ENCODE measurements around the gene DAPK1. TPM values are rescaled to one million over a fixed set of nuclear protein-coding genes. Genes with fewer than 3 reads are reported as not detected.
A peak's percentile ranks its signal among the peaks of the same experiment; 100 is the strongest.

DAPK1 gene
- total RNA-seq, 1 donor from 2014 or later: 66.0 TPM

DNA sequence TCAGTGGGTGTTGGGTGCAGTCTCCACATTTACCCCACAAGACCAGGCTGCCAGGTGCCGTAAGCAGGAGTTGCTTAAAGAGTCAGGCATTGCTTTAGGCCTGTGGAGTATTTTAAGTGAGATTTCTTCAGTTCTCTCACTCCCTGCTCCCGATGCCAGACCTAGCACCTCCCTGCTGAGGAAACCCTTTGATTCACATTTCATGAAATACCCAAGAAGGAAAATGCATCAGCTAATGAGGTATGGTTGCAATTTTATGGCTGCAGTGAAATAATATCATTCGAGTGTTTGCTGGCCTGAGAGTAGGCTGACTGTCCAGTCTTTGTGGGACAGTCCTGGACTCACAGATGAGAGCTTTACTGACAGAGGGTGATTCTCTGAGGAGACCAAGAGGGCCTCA is 160.8 kb downstream of the DAPK1 start:
- FAIRE-seq (no peak), DNase-seq (ENCODE audit: low spot score in 2 of 2) (no peak)

DNA sequence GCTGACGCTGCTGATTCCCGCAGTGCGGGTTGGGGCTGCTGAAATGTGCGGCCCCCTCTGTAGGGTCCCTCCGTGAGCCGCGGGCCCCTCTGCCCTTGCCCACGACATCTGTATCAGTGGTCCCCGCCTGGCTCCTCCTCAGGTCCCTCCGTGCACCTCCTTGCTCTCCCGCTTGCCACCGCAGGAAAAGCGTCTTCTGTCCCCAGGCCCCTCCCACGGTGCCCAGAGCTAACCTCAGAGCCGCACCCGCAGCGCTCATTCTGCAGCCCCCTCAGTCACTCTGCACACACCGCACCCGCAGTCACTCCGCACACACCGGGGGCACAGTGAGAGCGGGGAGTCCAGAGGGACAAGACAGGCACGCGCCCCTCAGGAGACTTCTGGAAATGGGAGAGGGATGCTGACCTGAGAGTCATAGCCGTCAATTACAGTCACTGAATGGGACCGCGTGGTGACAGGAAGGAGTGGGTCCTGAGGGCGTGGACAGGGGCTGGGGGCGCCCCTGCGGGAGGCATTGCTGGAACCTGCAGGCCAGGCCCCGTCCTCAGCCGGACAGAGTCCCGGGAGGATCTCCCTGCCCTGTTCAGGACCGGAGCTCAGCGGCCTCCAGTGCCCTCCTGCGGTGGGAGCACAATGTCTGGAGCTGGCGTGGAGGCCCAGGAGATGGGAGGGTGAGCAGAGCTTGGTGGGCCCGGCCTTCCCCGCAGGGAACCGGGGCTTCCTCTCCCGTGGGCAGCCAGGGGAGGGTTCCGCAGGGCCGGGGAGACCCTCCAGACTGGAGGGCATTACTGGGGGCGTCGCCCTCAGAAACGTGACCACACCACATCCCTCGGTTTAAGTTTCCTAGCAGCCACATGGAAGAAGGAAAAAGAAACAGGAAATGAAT is 162.1 kb downstream of the DAPK1 start:
- DNase-seq (ENCODE audit: low spot score in 2 of 2): no peak
- FAIRE-seq: no peak

DNA sequence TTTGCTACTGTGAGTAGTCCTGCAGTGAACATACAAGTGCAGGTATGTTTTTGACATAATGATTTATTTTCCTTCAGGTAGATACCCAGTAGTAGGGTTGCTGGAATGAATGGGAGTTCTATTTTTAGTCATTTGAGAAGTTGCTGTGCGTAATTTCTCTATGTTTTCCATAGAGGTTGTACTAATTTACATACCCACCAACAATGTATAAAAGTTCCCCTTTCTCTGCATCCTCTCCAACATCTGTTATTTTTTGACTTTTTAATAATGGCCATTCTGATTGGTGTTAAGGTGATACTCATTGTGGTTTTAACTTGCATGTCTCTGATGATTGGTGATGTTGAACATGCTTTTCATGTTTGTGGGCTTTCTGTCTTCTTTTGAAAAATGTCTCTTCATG is 163.6 kb downstream of the DAPK1 start:
- FAIRE-seq: no peak
- no peak for DNase-seq (ENCODE audit: low spot score in 2 of 2)

DNA sequence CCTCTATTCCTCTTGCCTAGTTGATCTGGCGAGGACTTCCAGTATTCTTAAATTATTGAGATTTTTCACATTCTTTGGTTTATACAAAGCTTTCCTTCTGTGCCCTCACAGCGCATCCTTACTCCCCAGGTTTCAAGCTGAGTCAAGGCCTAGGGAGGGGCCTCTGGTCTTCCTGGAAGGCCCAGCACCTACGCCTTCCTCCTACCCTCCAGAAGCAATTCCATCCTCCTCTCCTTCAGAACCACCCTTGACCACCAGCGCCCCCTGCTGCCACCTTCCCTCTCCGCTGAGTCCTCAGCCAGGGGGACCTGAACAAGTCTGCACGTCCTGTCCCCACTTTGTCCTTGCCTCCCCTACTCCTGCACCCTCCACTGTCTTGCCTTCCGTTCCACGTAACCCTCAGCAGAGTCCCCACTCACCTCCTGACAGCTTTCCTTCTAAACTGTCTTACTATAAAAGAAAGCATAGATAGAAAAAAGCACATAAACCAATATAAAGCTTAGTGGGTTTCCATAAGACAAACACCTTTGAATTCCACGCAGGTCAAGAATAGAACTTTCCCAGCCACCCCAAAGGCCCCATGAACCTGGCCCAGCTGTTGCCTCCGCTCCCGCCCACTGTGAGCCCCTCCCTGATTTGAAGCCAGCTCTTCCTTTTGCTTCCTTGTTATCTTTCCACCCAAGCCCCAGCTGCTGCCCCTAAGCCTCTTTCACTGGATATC is 165.3 kb downstream of the DAPK1 start:
- DNase-seq (ENCODE audit: low spot score in 2 of 2) (peak; percentile 37 to 64), FAIRE-seq (no peak)

DNA sequence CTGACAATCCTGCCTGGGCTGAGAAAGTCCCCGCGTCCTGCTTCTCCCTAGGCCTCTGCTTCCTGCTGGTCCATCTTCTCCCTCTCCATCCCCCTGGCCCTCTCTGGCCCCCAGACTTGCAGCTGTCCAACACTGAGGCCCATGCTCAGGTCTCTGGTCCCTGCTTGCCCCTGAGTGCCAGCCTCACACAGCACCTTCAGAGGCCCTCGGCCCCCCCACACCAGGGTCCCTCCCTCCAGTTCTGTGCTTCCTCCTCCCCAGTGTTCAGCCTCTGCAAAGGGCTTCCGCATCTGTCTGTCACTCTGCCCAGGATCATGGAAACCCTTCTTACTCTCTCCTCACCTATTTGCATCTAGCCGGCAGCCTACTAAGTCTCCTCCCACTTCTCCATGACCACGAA is 165.9 kb downstream of the DAPK1 start:
- DNase-seq (ENCODE audit: low spot score in 2 of 2) (no peak), FAIRE-seq (no peak)

DNA sequence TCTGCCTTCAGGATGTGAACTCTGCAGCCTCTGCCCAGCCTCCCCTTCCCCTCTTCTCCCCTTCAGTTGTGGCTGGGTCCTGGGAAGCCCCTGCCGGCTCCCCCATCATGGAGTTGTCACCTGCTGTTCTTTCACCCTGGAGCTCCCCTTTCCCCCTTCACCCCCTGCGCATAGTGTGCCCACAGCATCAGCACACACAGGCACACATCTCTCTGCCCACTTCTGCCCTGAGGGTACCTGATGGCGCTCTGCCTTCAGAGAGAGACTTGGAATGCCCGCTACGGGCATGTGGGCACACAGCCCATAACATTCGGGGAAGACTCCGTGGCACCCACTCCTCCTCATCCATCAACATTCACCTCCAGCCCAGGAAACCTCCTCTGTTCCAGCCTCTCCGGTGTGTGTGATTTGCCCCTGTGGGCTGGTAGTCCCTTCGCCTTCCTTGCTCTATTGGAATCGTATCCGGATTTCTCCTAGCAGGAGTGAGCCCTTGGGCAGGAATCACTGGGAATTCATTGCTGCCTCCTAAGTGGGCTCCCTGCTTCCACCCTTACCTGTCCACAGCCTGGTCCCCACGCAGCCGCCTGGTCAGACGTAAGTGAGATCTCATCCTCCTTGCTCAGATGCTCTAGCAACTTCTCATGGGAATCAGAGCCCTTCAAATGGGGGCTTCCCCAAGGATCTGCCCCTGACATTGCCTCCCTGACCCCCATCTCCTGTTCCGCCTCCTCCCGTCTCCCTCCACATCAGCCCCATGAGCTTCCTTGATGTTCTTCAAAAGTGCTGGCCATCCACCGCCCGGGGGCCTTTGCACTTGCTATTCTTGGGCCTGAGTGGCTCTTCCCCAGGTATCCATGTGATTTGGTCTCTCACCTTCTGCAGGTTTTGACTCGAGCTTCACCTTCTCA is 166.7 kb downstream of the DAPK1 start:
- no peak for FAIRE-seq
- no peak for DNase-seq (ENCODE audit: low spot score in 2 of 2)

DNA sequence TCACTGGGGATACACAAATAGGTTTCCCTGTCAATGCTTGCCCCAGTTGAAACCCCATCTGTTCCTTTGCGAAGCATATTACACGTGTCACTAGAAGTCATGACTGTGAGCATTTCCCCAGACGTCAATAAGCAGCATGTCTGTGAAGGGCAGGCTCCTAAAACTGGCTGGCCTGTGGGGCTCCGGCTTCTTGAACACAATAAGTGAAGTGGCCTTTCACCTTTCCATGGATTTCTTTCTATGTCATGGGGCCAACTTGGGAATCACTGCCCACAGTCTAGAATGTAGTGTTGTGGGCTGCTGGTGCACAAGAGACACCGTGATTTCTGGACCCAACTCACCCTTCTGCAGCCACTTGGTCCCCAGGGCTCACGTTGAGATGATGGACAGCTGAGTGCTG is 167.8 kb downstream of the DAPK1 start:
- FAIRE-seq (no peak), DNase-seq (ENCODE audit: low spot score in 2 of 2) (no peak)

DNA sequence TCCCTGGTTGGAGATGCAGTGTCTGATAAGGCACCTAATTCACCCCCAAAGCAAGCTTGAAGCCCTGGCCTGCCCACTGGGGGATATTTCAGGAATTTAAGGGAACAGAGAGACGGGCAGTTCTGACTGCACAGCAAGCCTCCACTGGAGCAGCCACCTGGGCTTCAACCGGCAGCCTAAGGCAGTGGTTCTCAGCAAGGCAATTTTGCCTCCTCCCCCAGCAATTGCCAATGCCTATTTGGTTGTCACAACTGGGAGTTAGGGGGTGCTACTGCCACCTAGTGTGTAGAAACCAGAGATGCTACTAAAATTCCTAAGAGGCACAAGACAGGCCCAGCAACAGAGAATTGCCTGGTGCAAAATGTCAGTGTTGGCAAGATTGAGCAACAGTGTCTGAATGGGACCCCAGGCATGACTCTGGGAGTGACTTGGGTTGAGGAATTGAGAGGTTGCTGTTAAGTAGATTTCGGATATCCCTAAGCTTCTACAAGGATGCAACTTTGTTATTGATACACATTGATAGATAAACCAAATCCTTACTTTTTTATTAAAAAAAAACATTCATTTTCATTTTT is 169.6 kb downstream of the DAPK1 start:
- no peak for FAIRE-seq
- DNase-seq (ENCODE audit: low spot score in 2 of 2): no peak

DNA sequence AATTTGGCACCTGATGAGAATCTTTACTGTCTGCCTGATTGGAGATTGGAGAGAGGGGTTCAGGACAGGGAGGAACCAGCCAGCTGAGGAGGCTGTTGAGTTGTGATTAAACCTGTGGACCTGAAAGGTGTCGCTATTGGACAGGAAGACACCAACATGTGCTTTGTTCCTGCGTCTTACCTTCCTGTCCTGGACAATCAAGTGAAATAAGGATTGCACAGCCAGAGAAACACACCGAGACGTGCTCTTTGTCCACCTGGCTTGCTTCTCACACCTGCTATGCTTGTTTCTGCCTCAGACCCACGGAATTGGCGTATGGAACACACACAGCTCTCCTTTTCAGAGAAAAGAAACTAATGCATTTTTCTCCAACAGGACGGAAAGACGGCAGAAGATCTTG is 170.6 kb downstream of the DAPK1 start:
- FAIRE-seq (no peak), DNase-seq (ENCODE audit: low spot score in 2 of 2) (no peak)

DNA sequence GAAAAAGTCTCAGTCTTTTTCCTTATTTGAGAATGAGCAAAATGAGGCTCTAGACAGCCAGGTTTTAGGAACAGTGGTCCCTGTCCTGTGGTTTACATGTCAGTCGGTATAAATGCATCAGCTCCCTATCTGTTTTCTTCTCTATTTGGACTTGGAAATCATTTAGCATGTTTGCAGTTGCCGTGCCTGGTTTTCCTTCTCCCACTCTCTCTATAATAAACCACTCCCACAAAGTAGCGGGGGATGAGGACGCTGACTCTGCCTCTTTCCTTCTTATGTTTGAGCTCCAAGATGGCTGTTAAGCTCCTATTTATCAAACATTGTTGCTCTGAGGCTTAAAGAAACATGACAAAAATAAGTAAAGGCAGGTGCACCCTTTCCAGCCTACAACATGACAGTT is 171.1 kb downstream of the DAPK1 start:
- DNase-seq (ENCODE audit: low spot score in 2 of 2): no peak
- FAIRE-seq: no peak

DNA sequence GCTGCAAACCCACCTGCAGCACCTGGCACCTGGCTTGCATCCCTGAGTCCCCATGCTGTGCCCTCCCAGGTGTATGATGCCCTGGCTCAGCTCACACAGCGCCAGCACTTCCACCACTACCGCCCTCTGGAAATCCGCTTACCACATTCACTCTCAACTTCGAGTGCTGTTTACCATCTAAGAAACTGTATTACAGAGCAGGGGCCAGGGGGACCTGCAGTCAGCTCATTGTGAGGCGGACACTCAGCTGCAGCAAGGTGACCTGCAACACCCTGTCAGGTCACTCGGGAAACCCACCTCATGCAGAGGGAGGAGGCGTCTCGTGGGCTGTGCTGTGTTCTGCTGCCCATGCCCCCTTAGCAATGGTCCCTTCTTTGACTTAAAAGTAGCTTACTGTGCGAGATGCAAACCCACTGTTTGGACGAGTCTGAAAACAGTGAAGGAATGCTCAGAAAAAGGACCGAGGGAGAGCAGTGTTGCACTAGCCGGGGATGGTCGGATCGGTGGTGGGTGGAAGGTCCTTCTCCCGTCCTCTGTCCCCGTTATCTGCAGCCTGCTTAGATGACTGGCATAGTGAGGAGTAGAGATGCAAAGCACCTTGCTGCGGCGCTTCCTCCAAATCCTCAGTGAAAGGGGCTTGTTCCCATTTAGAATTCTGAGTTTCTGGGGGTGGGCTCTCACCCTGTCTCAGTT is 173.1 kb downstream of the DAPK1 start:
- FAIRE-seq (no peak), DNase-seq (ENCODE audit: low spot score in 2 of 2) (no peak)

DNA sequence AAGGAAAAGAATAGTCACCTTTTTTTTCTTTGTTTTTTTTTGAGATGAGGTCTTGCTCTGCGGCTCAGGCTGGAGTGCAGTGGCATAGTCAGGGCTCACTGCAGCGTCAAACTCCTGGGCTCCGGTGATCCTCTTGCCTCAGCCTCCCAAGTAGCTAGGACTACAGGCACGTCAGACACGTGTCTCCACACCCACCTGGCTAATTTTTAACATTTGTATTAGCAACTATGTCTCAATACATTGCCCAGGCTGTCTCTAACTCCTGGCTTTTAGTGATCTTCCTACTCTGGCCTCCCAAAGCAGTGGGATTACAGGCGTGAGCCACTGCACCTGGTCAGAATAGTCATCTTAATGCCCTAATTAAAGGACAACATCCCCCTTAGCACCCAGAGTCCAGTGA is 173.8 kb downstream of the DAPK1 start:
- FAIRE-seq: no peak
- no peak for DNase-seq (ENCODE audit: low spot score in 2 of 2)

DNA sequence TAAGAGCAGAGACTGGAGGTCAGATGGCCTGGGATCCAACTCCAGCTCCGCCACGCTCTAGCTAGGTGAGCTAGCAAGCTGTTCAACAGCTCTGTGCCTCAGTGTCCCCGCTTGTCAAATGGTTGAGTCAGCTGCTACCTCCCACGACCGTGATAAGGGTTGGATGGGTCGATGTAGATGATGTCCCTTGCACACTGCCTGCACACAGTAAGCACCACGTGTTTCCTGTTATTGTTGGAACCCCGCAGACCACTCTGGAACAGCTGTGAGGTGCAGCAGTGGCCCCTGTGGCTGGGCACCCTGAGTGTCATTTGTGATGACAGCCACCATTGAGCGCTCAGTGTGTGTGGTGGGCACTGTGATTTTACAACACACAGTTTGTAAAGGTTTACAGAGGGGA is 174.3 kb downstream of the DAPK1 start:
- no peak for DNase-seq (ENCODE audit: low spot score in 2 of 2)
- no peak for FAIRE-seq

DNA sequence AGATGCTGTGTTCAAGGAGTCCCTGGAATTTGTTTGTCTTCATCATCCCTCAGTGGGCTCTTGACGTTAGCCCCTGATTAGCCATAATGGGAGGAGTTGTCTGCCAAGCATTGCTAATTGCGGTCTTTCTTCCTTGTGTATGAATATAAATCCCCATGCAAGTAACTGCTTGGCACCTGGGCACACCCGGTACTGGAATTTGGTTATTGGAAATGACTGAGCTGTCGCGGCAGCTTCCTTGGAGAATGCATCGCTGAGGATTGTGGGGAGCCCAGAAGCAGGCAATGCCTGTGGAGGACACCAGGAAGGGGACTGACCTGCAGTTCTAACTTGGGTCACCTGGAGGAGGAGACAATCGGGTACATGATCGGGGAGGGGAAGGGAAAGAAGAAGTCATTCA is 174.9 kb downstream of the DAPK1 start:
- FAIRE-seq (no peak), DNase-seq (ENCODE audit: low spot score in 2 of 2) (no peak)

DNA sequence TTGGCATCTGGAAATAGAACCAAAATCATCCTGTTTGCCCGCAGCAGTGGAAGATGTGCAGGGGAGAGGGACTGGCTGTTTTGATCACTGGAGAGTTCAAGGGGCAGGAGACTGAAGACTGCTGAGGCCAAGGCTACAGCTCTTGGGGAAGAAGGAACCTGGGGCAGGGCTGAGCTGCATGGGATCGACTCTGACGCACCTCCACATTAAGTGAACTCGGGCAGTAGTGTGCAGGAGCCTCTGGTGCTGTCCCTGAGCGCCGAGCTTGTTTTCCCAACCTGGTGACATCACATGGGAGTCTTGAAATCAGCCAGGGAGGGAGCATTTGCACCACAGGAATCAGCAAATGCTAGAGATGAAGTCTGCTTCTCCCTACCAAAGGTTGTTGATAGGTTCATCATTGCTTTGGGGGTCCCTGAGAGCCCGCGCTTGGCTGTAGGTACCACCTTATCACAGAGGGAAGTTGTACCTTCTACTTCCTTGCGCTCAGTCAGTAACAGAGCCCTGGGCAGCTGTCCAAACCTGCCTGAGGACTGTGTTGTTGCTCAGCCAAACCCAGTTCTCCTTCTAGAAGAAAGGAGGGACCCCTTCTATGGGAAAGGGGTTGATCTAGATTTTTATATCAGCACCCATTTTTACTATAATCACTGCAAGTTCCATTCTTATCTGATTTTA is 175.9 kb downstream of the DAPK1 start:
- DNase-seq (ENCODE audit: low spot score in 2 of 2) (no peak), FAIRE-seq (no peak)

DNA sequence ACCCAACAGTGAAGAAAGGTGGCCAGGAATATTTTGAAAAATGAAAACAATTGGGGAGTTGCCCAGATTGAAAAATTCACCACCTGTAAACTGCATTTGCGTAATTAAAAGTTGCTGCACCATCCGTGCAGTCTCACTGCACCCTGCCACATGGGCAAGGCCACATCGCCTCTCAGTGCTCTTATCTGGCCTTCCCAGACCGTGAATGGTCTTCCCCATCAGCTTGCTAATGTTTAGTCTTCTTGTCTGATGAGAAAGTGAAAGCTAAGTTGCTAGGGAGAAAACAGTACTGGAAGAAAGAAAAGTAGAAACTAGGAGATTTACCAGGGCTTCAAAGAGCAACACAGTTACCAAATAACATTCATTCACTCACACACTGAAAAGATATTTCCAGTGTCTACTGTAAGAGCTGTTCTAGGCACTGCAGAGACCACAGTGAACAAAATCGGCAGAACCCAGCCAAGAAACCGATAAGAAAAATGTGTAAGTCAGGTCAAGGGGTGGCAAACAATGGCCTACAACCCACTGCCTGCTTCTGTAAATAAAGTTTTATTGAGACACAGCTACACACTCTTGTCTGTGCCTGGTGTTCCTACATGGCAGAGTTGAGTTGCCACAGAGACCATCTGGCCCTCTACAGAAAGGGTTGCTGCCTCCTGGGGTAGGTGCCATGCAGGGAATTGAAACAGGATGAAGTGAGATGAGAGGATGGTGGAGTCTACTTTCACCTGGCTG is 177.1 kb downstream of the DAPK1 start:
- DNase-seq (ENCODE audit: low spot score in 2 of 2) (no peak), FAIRE-seq (no peak)

DNA sequence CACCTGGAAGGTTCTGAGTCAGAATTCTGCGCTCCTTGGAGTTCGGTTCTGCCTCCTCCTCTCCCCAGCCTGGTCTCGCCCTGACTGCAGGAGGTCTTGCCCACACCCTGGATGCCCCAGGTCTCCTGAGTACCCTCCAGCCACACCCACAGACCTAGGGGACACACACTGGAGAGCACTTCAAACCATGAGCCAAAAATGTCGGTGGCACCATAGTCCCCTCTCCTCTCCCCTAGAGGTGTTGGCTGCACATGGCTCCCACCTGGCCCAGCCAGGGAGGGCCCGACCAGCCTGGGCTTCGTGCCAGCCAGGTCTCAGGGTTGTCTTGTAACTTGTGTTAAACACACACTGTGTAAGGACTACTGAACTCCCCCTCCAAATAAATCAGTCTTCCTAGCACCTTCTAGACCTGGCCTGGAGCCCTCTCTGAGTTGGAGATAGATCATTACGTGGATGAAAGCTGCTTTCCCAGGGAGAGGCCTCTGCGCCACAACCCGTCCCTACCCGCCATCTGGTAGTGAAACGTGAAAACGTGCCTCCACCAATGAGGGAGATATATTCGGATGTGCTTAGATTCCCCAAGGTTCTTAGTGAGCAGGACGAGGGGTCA is 178.3 kb downstream of the DAPK1 start:
- DNase-seq (ENCODE audit: low spot score in 2 of 2): no peak
- no peak for FAIRE-seq

Data from frontal cortex (tissue), 4 donors.